A549 (cell line): ENCODE measurements around the gene RBPJ.

ENCODE experiments used
- CHD4 ChIP-seq: fragments of 200-600 bp; sonication (generic); IDR thresholded peaks from 2 replicates; pipeline ENCODE4 v1.6.1; 2016; ENCODE audit warnings: antibody characterized with exemption, mild to moderate bottlenecking, borderline replicate concordance
- EP300 ChIP-seq, 2 experiments: fragments of >200 bp; sonication (Bioruptor Twin); formaldehyde crosslinking; IDR thresholded peaks; 2 replicates in 1 of 2; 3 replicates in 1 of 2; pipeline ENCODE4 v1.6.1; 2016 to 2017
- ZNF302 ChIP-seq: fragments of 250-450 bp; sonication (Bioruptor Pico); IDR thresholded peaks from 2 replicates; pipeline ENCODE4 v1.9.0; 2021; ENCODE audit warnings: inconsistent platforms, mild to moderate bottlenecking, moderate library complexity
- ZSCAN20 ChIP-seq: fragments of 250-450 bp; sonication (Bioruptor Pico); IDR thresholded peaks from 2 replicates; pipeline ENCODE4 v1.8.0; 2022; ENCODE audit warnings: mild to moderate bottlenecking, moderate library complexity
- TF ChIP-seq, protein P1 (sequence below): IDR thresholded peaks from 2 replicates; pipeline ENCODE4 v1.6.1; 2012

DNA sequence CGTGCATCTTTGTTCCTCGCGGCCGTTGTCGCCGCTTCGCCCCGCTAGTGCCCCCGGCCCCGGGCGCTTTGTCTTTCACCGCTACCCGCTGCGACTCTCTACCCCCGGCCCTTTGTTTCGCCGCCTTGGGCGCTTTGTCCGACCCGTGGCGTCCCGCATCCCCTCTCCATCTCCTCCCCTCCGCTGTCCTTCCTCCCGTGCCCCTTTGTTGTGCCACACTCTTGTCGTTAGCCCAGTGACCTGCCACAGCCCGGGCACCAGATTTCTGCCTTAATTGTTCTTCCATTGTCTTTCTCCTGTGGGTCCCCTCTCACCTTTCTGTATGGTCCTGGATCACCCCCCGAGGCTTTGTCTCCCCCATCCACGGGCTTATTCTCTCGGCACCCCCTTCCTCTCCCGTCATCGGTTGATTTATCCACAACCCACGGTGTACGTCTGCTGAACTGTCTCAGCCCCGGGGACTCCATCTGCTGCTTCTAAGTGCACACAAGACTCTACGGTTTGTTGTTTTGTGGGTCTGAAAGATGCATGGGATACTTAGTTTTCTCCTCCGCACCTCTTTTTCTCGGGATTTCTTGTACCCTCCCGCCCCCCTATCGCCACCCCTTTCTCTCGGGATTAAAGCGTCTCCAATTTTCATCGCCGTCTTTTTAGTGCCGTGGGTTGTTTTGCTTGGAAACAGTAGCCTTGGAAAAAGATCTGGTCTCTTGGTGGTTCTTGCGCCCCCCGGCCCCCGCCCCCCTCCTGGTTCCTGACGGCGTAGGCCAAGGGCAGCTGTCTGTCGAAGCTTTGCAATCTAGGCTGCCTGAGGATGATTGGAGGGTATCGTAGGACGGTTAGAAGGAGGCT, 783 bp downstream of the RBPJ start:
- TF ChIP-seq EP300 (IDR thresholded peaks at IDR 0.05): no peak
- TF ChIP-seq ZSCAN20 (CRISPR knock-in tag): no peak
- TF ChIP-seq, protein P1, sequence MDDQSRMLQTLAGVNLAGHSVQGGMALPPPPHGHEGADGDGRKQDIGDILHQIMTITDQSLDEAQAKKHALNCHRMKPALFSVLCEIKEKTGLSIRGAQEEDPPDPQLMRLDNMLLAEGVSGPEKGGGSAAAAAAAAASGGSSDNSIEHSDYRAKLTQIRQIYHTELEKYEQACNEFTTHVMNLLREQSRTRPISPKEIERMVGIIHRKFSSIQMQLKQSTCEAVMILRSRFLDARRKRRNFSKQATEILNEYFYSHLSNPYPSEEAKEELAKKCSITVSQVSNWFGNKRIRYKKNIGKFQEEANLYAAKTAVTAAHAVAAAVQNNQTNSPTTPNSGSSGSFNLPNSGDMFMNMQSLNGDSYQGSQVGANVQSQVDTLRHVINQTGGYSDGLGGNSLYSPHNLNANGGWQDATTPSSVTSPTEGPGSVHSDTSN: no peak
- no peak for TF ChIP-seq CHD4
- no peak for TF ChIP-seq ZNF302 (CRISPR knock-in tag)
